ENCODE measurements around the gene BMPR1A.

- TF ChIP-seq, protein P1, sequence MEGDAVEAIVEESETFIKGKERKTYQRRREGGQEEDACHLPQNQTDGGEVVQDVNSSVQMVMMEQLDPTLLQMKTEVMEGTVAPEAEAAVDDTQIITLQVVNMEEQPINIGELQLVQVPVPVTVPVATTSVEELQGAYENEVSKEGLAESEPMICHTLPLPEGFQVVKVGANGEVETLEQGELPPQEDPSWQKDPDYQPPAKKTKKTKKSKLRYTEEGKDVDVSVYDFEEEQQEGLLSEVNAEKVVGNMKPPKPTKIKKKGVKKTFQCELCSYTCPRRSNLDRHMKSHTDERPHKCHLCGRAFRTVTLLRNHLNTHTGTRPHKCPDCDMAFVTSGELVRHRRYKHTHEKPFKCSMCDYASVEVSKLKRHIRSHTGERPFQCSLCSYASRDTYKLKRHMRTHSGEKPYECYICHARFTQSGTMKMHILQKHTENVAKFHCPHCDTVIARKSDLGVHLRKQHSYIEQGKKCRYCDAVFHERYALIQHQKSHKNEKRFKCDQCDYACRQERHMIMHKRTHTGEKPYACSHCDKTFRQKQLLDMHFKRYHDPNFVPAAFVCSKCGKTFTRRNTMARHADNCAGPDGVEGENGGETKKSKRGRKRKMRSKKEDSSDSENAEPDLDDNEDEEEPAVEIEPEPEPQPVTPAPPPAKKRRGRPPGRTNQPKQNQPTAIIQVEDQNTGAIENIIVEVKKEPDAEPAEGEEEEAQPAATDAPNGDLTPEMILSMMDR (IDR thresholded peaks at IDR 0.05) = no peak
- no peak for TF ChIP-seq POLR2A (IDR thresholded peaks at IDR 0.05)
Observed at GRCh38 chr10:86959737-86960002, 203.3 kb downstream of the BMPR1A start.
